HG03457 (cell line): Measurements from ENCODE around the gene KLRG1.
A peak's percentile ranks its signal among the peaks of the same experiment; 100 is the strongest.

ENCODE experiments used
- ATAC-seq: cut with Tn5 transposase; IDR thresholded peaks from one replicate; pipeline ENCODE4 v1.9.1; 2021; ENCODE audit warnings: moderate number of reproducible peaks; ENCODE audit not compliant: unreplicated experiment

Gene KLRG1

DNA sequence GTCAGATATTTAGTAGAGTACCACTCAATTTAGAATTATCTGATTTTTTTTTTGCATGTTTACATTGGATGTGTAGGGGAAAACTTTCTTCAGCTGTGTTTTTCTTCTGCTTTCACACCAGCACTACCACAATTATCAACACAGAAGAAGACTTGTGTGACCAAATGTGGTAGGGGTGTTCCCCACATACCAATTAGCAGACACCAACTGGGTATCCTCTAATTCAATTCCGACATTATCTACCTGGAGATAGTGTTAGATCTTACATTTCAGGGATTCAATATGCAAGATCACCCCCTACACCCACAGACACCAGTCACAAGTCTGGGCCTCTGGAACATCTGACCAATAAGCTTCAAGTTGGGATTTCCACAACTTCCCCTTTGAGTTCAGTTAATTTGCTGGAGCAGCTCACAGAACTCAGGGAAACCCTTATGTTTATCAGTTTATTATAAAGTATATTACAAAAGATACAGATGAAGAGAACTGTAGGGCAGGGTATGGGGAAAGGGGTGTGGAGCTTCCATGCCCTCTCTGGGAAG, 4.1 kb upstream of the KLRG1 start:
- no peak for ATAC-seq

DNA sequence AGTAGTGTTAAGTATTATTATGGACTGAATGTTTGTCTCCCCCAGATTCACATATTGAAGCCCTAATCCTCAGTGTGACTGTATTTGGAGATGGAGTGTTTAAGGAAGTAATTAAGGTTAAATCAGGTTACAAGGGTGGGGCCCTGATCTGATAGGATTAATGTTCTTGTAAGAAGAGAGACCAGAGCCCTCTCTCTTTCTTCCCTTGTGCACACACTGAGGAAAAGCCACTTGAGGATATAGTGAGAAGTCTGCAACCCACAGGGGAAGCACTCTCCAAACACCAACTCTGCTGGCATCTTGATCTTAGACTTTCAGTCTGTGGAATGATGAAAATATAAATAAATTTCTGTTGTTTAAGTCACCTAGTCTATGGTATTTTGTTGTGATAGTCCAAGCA, 2.2 kb upstream of the KLRG1 start:
- ATAC-seq = no peak

DNA sequence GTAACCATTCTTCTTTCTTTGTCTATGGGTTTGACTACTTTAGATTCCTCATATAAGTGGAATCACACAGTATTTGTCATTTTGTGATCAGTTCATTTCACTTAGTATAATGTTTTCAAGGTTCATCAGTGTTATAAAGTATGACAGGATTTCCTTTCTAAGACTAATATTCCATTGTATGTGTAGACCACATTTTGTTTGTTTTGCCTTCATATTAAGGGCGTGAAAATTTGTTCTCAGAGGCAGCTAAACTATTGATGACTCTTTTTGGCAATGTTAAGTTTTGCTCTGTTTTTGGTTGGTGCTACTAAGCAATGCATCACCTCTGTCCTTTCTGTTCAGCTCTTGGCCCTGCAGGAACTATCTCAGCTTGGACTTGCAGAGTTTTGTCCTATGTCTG, 1.7 kb upstream of the KLRG1 start:
- ATAC-seq = no peak

DNA sequence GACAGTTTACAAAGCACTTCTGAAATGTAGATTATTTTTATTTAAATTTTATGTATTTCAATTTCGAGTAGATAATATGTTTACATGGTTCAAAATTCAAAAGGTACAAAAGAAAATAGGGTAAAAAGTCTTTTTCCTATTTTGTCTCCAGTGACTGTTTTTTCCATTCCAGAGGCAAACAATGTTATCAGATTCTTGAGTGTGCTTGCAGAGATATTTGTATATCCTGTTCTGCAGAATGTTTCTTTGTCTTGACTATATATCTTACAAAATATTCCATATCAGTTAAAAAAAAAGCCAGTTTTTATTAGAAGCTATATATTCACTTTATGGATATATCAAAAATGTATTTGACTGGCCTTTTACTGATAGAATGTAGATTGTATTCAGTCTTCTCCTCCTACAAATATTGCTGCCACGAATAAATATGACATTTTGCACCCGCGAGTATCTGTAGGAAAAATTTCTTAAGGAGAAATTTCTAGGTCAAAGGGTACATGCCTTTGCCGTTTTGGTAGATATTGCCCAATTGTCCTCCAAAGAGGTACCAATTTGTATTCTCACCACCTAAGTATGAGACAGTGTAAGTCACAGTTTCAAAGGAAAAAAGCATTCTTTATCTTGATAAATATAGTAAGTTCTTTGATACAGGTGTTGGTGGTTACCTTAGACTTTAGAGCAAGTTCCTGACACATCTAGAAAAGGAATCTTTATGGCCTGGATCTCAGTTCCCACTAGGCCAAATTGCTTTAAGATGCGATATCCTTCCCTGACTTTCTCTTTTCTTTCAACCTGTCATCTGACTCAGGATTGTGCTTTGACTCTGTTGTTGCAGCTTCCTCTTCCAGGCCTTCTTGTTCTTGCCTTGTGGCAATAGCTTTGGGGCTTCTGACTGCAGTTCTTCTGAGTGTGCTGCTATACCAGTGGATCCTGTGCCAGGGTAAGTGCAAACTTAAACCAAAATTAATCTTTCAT, 2.3 kb downstream of the KLRG1 start:
- ATAC-seq = no peak

DNA sequence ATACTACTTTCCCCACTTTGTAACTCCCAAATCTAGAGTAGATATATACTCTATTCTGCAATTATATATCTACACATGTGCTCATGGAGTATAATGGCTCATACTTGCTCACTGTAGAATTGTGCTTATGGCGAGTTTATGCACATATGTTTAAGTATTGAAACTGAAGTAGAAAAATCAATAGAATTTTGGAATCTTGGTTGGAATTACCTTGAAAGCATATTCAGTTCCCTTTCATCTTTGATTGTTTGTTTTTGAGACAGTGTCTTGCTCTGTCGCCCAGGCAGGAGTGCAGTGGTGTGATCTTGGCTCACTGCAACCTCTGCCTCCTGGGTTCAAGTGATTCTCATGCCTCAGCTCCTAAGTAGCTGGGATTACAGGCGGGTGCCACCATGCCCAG, 4.5 kb downstream of the KLRG1 start:
- ATAC-seq = no peak

DNA sequence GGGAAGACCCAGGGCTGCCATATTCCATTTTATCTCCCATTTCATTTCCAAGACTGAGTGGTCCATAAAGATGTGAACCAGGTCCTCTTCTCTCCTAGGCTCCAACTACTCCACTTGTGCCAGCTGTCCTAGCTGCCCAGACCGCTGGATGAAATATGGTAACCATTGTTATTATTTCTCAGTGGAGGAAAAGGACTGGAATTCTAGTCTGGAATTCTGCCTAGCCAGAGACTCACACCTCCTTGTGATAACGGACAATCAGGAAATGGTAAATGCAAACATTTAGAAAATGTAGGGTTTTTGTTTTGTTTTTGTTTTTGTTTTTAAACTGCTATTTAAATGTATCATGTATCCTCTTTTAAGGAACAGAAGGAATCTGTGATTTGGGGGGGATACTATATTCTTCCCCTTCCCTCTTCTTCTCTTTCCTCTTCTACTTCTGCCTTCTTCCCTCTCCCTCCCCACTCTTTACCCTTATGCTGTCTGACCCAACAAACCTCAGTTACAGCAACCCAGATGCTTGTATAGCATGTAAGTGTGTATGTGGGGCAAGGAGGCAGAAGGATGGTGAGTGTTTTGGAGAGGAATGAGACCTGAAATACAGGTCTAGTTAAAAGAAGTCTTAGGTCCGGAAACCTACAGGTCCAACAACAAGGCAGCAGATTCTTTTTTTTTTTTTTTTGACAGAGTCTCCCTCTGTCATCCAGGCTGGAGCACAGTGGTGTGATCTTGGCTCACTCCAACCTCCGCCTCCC, 5.9 kb downstream of the KLRG1 start:
- ATAC-seq = no peak

DNA sequence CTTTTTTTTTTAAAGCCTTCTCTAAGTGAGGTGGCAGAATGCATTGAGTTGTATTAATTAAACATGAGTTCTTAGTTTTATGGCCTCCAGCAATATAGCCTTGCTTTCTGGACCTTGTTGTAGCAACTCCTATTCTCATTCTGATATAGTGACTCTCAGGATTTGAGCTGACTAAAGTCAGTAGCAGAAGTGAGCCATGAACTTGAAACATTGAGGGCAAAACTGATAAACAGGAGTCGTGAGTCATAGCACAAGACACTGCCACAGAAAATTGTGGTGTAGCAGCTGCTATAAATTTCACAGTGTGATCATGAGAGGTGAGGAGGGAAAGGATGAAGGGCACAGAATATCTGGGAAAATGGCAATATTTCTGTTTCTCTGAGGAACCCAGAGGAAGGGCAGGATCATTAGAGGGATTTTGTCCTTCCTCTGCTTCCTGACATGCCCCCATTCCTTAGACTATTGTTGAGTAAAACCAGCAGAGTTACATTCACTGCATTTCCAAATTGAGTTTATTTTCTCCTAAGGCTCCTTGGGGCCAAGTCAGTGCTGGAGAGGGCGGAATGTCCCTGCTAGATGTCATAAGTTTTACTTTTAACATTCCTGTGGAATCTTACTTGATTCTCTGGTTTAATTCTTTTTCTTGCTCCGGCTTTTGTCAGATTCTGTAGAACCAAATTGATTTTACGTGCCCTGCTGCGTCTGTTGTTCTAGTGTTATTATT, 7.5 kb downstream of the KLRG1 start:
- peak; percentile 87 for ATAC-seq

DNA sequence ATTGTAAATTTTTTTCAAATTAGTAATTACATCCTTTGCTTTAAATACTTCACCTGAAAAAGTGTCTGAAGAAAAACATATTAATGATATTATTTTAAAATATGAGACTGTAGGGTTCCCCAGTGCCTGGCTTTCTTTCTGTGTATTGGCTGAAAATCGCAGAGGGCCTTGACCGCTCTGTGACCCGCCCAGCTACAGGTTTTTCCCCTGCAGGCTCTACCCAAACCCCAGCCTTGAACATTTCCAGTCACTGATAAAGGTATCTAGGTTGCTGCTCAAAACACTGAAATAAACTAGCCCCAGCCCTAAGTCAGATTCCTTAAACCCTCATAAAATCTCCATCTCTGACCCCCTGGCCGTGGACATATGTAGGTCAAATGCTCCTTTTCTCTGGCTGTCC, 11.9 kb downstream of the KLRG1 start:
- no peak for ATAC-seq

DNA sequence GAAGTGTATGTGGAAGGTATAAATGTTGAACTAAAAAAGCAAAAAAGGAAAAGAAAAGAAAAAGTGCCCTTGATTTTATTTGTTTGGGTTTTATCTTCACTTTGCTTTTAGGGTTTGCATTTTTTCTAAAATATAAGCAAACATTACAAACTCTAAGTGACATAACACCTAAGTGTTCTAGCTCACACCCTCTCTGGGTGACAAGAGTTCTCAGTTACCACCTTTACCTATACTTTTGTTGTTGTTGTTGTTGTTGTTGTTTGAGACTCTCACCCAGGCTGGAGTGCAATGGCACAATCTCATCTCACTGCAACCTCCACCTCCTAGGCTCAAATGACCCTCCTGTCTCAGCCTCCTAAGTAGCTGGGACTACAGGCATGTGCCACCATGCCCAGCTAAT, 13.0 kb downstream of the KLRG1 start:
- no peak for ATAC-seq

DNA sequence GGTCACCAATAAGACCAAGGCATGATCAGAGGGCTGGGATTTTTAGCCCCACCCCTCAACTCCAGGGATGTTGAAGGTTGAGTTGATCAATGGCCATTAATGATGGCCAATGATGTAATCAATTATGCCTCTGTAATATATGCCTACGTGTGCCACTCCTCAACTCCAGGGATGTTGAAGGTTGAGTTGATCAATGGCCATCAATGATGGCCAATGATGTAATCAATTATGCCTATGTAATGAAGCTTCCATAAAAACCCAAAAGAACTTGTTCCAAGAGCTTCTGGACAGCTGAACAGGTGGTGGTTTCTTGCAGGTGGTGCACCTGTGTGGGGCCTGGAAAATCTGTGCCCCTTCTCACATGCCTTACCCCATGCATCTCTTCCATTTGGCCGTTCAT, 33.2 kb downstream of the KLRG1 start:
- no peak for ATAC-seq

DNA sequence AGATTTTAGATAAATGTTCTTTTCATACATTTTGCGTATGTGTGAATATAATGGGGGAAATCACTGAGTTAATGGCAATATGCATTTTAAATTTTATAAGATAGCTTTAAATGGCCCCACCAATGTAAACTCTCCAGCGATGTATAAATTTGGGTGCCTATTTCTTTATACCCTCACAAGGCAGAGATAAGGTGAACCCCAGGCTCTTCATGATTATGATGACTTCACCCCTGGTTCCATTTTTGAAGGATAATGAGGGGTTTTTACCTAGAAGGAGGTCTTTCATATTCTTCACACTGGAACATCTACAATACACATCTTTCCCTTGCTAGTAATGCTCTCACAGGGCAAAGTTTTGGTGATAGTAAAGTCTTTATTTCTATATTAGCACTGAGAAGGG, 35.2 kb downstream of the KLRG1 start:
- no peak for ATAC-seq

DNA sequence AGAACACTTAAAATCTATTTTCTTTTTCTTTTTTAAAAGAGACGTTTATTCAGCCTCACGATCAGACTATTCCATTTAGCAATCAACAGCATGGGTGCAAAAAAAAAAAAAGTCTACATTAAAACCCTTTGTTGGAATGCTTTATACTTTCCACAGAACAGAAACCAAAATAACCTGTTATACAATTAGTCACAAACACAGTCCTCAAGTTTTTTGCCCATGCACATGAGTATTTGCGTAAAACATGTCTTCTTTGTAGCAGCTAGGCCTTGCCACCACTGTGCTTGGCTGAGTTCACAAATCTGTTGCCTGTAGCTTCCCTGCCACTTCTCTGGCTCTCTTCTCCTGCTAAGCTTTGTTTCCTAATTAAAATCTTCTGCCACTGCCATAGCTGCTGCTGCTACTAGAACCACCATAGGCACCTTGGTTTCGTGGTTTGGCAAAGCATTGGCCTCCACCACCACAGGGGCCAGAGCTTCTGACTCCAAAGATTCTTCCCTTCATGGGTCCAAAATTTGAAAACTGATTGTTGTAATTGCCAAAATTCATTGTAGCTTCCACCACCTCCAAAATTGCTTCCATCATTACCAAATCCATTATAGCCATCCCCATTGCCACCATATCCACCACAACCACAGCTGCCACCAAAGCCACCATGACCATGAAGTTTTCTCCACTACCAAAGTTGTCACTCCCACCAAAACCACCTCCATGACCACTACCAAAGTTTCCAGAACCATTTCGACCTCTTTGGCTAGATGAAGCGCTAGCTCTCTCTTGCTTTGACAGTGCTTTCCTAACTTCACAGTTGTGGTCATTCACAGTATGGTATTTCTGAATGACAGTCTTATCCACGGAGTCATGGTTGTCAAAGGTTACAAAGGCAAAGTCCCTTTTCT, 38.1 kb downstream of the KLRG1 start:
- ATAC-seq = no peak

DNA sequence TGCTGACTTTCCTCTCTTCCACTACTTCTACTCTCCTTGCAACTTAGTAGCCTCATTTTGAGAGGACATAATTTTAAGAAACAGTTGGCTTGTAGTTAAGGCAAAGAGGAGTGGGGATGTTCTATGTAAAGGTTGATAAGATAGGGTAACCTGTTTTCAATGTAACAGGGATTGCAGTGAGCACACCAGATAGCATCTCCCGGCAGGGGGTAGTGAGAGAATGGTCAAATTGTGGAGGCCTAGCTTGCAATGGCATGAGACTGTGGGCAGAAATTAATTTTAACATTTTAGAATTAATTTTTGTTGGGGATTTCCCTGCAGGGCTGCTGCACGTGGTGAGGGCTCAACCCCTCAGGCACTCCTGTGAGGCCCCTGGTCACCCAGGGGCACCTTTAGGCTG, 41.4 kb downstream of the KLRG1 start:
- no peak for ATAC-seq

DNA sequence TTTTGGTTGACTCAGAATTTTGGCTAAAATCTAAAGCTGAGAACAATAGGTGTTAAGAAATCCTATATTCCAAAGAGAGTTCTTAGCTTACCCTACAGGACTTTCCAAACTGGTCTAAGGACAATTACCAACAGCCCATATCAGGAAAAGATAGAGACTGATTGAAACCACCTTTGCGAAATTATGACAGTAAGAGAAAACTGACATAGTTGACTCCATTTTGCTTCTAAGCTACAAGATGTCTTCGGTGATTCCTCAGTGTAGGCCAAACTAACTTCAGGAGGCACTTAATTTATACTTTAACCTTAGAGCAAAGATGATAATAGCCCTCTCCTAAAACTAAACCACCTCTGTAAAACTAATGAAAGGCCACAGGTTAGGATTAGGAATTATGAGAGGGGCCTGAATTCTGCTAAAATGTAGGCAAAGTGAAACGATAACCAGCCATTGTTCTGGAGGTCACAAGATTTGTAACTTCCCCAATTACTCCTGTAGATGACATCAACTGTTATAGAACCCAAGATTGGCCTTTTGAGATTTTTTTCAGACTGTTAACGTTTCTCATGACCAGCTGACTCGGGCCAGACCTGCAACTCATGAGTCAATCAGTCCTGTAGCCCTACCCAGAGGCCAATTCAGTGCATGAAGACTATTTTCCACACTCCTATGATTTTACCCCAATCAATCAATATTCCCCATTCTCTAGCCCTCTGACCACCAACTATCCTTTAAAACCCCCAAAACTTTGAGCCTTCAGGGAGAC, 43.0 kb downstream of the KLRG1 start:
- ATAC-seq = no peak

DNA sequence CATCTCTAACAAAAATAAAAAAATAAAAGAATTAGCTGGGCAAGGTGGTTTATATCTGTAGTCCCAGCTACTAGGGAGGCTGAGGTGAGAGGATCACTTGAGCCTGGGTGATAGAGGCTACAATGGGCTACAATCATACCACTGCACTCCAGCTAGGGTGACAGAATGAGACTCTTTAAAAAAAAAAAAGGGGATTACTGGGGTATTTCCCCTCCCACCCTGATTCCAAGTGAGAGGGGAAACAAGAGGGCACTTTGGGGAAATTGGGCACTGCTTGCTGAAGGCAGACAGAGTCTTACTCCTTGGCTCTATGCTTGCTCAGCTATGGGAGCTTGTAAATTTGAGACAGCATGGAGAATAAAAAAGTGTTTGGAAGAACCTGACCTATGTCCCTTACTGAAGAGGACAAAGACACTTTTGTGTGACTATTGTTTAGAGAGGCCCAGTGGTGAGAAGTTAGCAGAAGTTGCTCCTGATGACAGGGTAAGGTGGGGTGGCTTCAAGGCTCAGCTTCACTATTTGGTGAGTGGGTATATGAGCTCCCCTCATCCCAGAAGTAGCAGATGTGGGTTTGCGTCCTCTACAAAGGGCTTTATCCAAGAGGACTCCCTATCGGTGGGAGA, 44.0 kb downstream of the KLRG1 start:
- ATAC-seq = no peak

DNA sequence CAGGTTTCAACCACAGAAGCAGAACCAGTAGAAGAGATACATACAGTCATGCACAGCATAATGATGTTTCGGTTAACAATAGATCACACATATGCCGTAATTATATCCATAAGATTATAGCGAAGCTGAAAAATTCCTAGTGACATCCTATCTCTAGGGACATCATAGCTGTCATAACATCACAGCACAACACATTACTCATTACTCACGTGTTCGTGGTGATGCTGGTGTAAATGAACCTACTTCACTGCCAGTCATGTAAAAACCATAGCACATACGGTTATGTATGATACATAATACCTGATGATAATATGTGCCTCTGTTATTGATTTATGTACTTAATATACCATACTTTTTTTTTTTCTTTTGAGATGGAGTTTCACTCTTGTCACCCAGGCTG, 44.7 kb downstream of the KLRG1 start:
- ATAC-seq = no peak

DNA sequence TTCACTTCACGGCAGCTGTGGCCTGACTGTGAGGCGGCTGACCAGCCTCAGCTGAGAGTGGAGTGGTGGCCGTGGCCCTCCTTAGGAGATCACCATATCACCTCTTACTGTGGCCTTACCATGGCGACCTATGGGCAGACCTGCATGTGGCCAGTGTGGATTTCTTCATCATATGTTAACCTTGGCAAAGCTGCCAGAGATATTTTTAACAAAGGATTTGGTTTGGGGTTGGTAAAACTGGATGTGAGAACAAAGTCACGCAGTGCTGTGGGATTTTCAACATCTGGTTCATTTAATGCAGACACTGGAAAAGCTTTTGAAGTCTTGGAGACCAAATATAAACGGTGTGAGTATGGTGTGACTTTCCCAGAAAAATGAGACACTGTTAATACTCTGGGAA, 46.9 kb downstream of the KLRG1 start:
- ATAC-seq = no peak

DNA sequence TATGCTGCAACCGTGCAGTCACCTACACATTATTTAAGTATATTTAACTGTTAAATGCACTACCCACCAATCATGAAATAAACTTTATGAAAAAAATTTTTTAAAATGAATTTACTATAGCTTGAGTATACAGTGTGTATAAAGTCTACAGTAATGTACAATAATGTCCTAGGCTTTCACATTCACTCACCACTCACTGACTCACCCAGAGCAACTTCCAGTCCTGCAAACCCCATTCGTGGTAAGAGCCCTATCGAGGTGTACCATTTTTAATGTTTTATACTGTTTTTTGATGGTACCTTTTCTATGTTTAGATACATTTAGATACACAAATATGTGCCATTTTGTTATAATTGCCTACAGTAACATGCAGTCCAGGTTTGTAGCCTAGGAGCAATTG, 48.1 kb downstream of the KLRG1 start:
- ATAC-seq = no peak

DNA sequence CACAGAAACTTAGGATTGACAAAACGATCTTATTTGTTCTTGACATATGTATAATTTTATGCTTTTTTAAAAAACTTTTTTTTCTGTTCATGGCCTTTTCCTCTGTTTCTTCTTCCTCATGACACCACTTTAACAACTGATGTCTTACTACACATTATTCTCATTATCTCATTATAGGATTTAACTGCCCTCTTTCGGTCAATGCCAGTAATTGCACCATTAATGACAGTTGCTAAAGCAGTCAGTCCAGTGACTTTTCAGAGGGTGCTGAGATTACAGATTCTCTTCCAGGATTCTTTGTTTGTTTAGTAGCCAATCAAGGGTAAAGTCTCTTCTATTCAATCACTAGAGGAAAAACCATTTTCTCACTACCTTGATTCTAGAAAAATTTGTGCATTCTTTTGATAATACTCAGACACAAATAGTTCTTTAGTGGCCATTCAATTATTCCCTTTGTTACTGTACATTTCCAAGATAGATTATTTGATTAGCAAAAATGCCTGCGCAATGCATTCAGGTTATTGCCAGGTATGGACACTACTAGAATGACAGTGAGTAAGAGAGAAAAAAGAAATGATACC, 50.1 kb downstream of the KLRG1 start:
- ATAC-seq = no peak
